Osteocyte (in vitro differentiated cells): Measurements from ENCODE around the gene SHISA5. TPM values are rescaled to one million over a fixed set of nuclear protein-coding genes. Genes with fewer than 3 reads are reported as not detected.
"Not testable (repeated sequence)": the region's sequence is repeated elsewhere in the genome, so short reads cannot be mapped to it uniquely, and the experiment has no call there.

Experiments
- DNase-seq: peaks from one replicate; pipeline ENCODE4 v3.0.0; 2021; ENCODE audit warnings: mixed read lengths; ENCODE audit not compliant: unreplicated experiment; ENCODE audit errors: extremely low spot score
- H3K27ac Mint-ChIP-seq: one replicate; pipeline ENCODE4 v1.8.0; 2021; ENCODE audit warnings: mild to moderate bottlenecking, mixed read lengths; ENCODE audit not compliant: unreplicated experiment
- H3K27me3 Mint-ChIP-seq: one replicate; pipeline ENCODE4 v1.8.0; 2021; ENCODE audit warnings: mixed read lengths; ENCODE audit not compliant: unreplicated experiment
- H3K36me3 Mint-ChIP-seq: one replicate; pipeline ENCODE4 v1.8.0; 2021; ENCODE audit warnings: mixed read lengths; ENCODE audit not compliant: unreplicated experiment
- H3K4me1 Mint-ChIP-seq: one replicate; pipeline ENCODE4 v1.8.0; 2021; ENCODE audit warnings: mixed read lengths; ENCODE audit not compliant: unreplicated experiment
- H3K4me3 Mint-ChIP-seq: one replicate; pipeline ENCODE4 v1.8.0; 2021; ENCODE audit warnings: mild to moderate bottlenecking, moderate library complexity, mixed read lengths; ENCODE audit not compliant: unreplicated experiment
- H3K9me3 Mint-ChIP-seq: one replicate; pipeline ENCODE4 v1.8.0; 2021; ENCODE audit warnings: mixed read lengths; ENCODE audit not compliant: unreplicated experiment
- total RNA-seq: library from RNA; stranded (reverse); gene quantifications from 2 replicates; pipeline ENCODE4 v1.2.1, GENCODE V29; 2021
- TF ChIP-seq, protein P1 (sequence below): fragments of 200-600 bp; sonication (generic); IDR thresholded peaks from 2 replicates; pipeline ENCODE4 v1.5.0; 2021; ENCODE audit warnings: antibody characterized with exemption, mild to moderate bottlenecking, moderate library complexity

Gene SHISA5
- total RNA-seq, 1 donor from 2014 or later: 203 TPM

DNA sequence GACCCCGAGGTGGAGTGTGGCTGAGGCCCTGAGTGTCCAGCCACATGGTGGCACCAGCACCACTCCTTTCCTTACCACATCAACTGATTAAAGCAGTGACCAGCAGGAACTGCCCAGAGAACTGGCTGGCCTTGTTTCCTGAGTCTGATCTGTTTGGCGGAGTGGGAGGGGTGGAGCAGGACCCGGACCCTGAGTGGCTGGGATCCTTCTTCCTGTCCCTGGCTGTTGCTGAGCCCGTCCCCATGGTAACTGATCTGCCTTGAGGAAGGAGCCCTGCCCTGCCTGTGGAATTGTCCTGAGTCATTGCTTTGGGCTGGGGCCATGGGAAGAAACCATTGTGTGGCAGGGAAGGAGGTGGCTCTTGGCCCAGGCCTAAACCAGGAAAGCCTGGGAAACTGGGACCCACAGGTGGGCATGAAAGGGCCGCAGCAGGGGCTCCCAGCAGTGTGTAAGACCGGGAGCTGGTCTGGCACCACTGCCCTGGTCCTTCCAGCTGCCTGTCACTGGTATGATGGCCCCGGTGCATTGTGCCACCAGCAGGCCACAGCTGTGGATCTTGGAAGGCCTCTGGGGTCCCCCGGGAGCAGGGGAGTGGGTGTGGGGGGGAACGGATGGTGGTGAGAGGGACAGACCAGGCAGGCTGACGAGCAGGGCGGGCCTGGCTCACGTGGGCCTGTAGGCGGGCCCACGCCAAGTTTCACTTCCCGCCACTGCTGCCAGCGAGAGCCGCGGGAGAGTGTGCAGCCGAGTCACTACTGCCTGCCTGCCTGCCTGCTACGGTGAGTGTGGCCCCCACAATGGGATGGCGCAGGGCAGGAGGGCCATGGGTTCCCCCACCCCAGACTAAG lies 38.2 kb downstream of the SHISA5 start:
- Mint-ChIP-seq H3K27me3 (no peaks in the 10 kb centered on the region), H3K27ac (peak overlapping the region; percentile 100), H3K4me1 (peaks cover 32% of the 10 kb centered on the region), H3K36me3 (peaks cover 10% of the 10 kb centered on the region), H3K9me3 (no peaks in the 10 kb centered on the region), H3K4me3 (peak overlapping the region; percentile 70)
- DNase-seq: peak; percentile 99
- TF ChIP-seq, protein P1, sequence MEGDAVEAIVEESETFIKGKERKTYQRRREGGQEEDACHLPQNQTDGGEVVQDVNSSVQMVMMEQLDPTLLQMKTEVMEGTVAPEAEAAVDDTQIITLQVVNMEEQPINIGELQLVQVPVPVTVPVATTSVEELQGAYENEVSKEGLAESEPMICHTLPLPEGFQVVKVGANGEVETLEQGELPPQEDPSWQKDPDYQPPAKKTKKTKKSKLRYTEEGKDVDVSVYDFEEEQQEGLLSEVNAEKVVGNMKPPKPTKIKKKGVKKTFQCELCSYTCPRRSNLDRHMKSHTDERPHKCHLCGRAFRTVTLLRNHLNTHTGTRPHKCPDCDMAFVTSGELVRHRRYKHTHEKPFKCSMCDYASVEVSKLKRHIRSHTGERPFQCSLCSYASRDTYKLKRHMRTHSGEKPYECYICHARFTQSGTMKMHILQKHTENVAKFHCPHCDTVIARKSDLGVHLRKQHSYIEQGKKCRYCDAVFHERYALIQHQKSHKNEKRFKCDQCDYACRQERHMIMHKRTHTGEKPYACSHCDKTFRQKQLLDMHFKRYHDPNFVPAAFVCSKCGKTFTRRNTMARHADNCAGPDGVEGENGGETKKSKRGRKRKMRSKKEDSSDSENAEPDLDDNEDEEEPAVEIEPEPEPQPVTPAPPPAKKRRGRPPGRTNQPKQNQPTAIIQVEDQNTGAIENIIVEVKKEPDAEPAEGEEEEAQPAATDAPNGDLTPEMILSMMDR: peak; percentile 87

DNA sequence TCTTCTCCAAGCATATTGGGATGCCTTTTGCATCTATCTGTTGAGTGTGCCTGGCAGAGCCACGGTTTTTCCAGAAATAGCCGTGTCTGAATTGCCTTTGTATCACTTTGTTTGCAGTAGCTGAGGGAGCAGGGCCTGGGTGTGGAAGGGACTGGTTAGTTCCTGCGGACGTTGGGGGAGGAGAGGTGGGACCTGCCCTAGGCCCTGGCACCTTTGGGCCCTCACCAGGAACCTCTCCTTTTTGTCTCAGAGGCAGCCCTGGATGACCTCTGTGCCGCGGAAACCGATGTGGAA lies 38.8 kb downstream of the SHISA5 start:
- Mint-ChIP-seq H3K4me1 (peaks cover 29% of the 10 kb centered on the region), H3K4me3 (no peak overlapping the region), H3K9me3 (no peaks in the 10 kb centered on the region), H3K27me3 (no peaks in the 10 kb centered on the region), H3K27ac (peak overlapping the region; percentile 100), H3K36me3 (peaks cover 11% of the 10 kb centered on the region)
- DNase-seq: no peak
- TF ChIP-seq, protein P1: no peak

DNA sequence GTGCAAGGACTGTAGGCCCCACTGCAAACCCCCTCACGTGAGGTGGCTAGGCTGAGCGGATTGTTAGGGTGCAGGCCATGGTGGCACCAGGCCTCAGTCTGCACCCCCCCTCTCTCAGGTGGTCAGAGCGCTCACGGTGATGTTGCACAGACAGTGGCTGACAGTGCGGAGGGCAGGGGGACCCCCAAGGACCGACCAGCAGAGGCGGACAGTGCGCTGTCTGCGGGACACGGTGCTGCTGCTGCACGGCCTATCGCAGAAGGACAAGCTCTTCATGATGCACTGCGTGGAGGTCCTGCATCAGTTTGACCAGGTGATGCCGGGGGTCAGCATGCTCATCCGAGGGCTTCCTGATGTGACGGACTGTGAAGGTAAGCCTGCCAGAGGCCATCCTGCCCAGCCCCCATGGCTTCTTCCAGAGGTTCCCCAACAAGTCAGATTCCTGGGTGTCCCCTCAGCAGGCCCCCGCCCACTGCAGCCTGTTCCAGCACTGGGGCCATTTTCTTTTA lies 39.2 kb downstream of the SHISA5 start:
- Mint-ChIP-seq H3K4me3 (no peak overlapping the region), H3K36me3 (peaks cover 14% of the 10 kb centered on the region), H3K4me1 (peaks cover 26% of the 10 kb centered on the region), H3K27ac (peak overlapping the region; percentile 100), H3K27me3 (no peaks in the 10 kb centered on the region), H3K9me3 (no peaks in the 10 kb centered on the region)
- TF ChIP-seq, protein P1: no peak
- DNase-seq: no peak

DNA sequence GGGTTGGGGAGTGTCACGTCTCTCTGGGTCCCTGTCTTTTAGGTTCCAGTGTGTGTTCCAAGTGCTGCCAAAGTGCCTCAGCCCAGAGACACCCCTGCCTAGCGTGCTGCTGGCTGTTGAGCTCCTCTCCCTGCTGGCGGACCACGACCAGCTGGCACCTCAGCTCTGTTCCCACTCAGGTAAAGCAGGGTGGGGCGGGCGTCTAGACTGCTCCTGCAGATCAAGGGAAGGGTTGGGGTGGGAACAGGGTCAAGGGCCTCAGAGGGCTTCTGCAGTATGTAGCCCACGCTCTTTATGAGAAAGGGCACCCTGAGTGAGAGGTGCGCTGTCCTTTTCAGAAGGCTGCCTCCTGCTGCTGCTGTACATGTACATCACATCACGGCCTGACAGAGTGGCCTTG lies 40.3 kb downstream of the SHISA5 start:
- no peaks in the 10 kb centered on the region for H3K27me3 Mint-ChIP-seq
- no peak overlapping the region for H3K4me3 Mint-ChIP-seq
- H3K36me3 Mint-ChIP-seq: peaks cover 15% of the 10 kb centered on the region
- H3K27ac Mint-ChIP-seq: peak overlapping the region; percentile 52
- DNase-seq: no peak
- H3K4me1 Mint-ChIP-seq: peaks cover 26% of the 10 kb centered on the region
- TF ChIP-seq, protein P1: no peak
- H3K9me3 Mint-ChIP-seq: no peaks in the 10 kb centered on the region

DNA sequence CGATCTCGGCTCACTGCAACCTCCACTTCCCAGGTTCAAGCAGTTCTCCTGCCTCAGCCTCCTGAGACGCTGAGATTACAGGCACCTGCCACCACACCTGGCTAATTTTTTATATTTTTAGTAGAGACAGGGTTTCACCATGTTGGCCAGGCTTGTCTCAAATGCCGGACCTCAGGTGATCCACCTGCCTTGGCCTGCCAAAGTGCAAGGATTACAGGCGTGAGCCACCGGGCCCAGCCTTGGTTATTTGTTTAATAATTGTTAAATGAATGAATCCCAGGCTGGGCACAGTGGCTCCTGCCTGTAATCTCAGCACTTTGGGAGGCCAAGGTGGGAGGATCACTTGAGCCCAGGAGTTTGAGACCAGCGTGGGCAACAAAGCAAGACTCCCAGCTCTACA lies 42.2 kb downstream of the SHISA5 start:
- H3K27me3 Mint-ChIP-seq, H3K9me3 Mint-ChIP-seq, DNase-seq, H3K27ac Mint-ChIP-seq, H3K36me3 Mint-ChIP-seq, H3K4me3 Mint-ChIP-seq: not testable (repeated sequence)
- H3K4me1 Mint-ChIP-seq: peaks cover 16% of the 10 kb centered on the region
